ENCODE results near the gene PASK.

GRCh38 chr2:241069821-241070281, 79.4 kb downstream of the PASK start:
- TF ChIP-seq IRF9 (tag; IDR thresholded peaks at IDR 0.05) (no peak), CTCF (IDR thresholded peaks at IDR 0.05 in 2 of 3, conservative IDR thresholded peaks at IDR 0.05 in 1 of 3; ENCODE audit: insufficient read depth in 2 of 3, low read depth in 1 of 3, low read length in 3 of 3) (no peak), JUNB (CRISPR knock-in tag; conservative IDR thresholded peaks at IDR 0.05) (no peak), POLR2A (conservative IDR thresholded peaks at IDR 0.05) (no peak), CEBPB (tag; IDR thresholded peaks at IDR 0.05) (no peak)
